Measurements from ENCODE around the gene VTCN1. TPM values are rescaled to one million over a fixed set of nuclear protein-coding genes. Genes with fewer than 3 reads are reported as not detected.

The VTCN1 gene
- total RNA-seq, 1 experiment from 2014 or later: 0.52 TPM

- POLR2A ChIA-PET: interaction anchor here (0.7 kb wide), 2 partner anchors 27 to 162 kb away, joined by 3 to 4 read pairs; no protein-coding TSS in a partner anchor
- Histone ChIP-seq H3K27me3 (replicated peaks; ENCODE audit: control insufficient read depth, insufficient read depth, low read length) (no peaks in the 10 kb centered on the region), H3K36me3 (ENCODE audit: control insufficient read depth, insufficient read depth, low read length) (no peaks in the 10 kb centered on the region), H3K9me3 (no peaks in the 10 kb centered on the region), H3K4me1 (0 out of 2 replicates have a peak, but pooled peaks cover 5% of the 10 kb centered on the region), H3K4me3 (ENCODE audit: low read depth, low read length) (peak overlapping the region; percentile 72)
- H3K4me3 Mint-ChIP-seq (ENCODE audit: unreplicated experiment): peak overlapping the region; percentile 87
- CTCF ChIA-PET: interaction anchor here (1.0 to 3.4 kb wide), 4 partner anchors 63 to 164 kb away, joined by 3 to 23 read pairs (median 6); partner anchors contain the start of gene TTF2
- no peaks in the 10 kb centered on the region for H3K27me3 Mint-ChIP-seq (ENCODE audit: insufficient read depth, unreplicated experiment)
- no peaks in the 10 kb centered on the region for H3K9me3 Mint-ChIP-seq (ENCODE audit: unreplicated experiment)
- intact Hi-C loops (cut with micrococcal nuclease; ENCODE audit: unreplicated experiment): loop anchor here (1.0 kb wide), 1 partner anchor 162 kb away; no protein-coding TSS in a partner anchor
- BruUV-seq (replicated peaks): TSS peak; percentile 82
- peaks cover 13% of the 10 kb centered on the region for H3K4me1 Mint-ChIP-seq (ENCODE audit: low read depth, unreplicated experiment)
- peak in 1 of 2 experiments; percentile 58 for DNase-seq
- no peak for TF ChIP-seq CTCF (IDR thresholded peaks at IDR 0.05; ENCODE audit: insufficient read depth in 1 of 2, low read depth in 1 of 2, low read length in 1 of 2, severe bottlenecking in 1 of 2, unreplicated experiment in 1 of 2)
- no peaks in the 10 kb centered on the region for H3K36me3 Mint-ChIP-seq (ENCODE audit: insufficient read depth, unreplicated experiment)
- H3K27ac Mint-ChIP-seq (ENCODE audit: unreplicated experiment): peak overlapping the region; percentile 90
Measured at GRCh38 chr1:117122330-117123025, 88.2 kb downstream of the VTCN1 start.

- intact Hi-C loops (cut with micrococcal nuclease; ENCODE audit: unreplicated experiment): loop anchor here (1.0 kb wide), 2 partner anchors 61 to 163 kb away; partner anchors contain the start of gene TTF2
- ChIA-PET CTCF (interaction anchor here (1.0 to 3.4 kb wide), 4 partner anchors 62 to 164 kb away, joined by 3 to 23 read pairs (median 6); partner anchors contain the start of gene TTF2), POLR2A (interaction anchor here (0.7 kb wide), 2 partner anchors 27 to 163 kb away, joined by 3 to 4 read pairs; no protein-coding TSS in a partner anchor)
- 0 out of 2 replicates have a peak, but pooled peaks cover 5% of the 10 kb centered on the region for H3K4me1 ChIP-seq
- no TSS peak for BruUV-seq (replicated peaks)
- peak; percentile 93 to 94 for DNase-seq
- Mint-ChIP-seq H3K27me3 (ENCODE audit: insufficient read depth, unreplicated experiment) (no peaks in the 10 kb centered on the region), H3K4me3 (ENCODE audit: unreplicated experiment) (peak within 1 kb of the TSS; percentile 87), H3K27ac (ENCODE audit: unreplicated experiment) (peak within 1 kb of the TSS; percentile 90), H3K36me3 (ENCODE audit: insufficient read depth, unreplicated experiment) (no peaks in the 10 kb centered on the region), H3K9me3 (ENCODE audit: unreplicated experiment) (no peaks in the 10 kb centered on the region), H3K4me1 (ENCODE audit: low read depth, unreplicated experiment) (peaks cover 12% of the 10 kb centered on the region)
- peak; percentile 54 to 65 for TF ChIP-seq CTCF (IDR thresholded peaks at IDR 0.05; ENCODE audit: insufficient read depth in 1 of 2, low read depth in 1 of 2, low read length in 1 of 2, severe bottlenecking in 1 of 2, unreplicated experiment in 1 of 2)
- H3K36me3 ChIP-seq (ENCODE audit: control insufficient read depth, insufficient read depth, low read length): no peaks in the 10 kb centered on the region
- no peaks in the 10 kb centered on the region for H3K27me3 ChIP-seq (replicated peaks; ENCODE audit: control insufficient read depth, insufficient read depth, low read length)
- no peaks in the 10 kb centered on the region for H3K9me3 ChIP-seq
- peak within 1 kb of the TSS; percentile 72 for H3K4me3 ChIP-seq (ENCODE audit: low read depth, low read length)
Measured at GRCh38 chr1:117121589-117122329, 89.0 kb downstream of the VTCN1 start, which contains the start of gene TRIM45. TSS of gene TRIM45 (minus strand) at chr1:117121749. CDS start at chr1:117121201, 548 bp downstream.
